PFSK-1 (cell line): Measurements from ENCODE around the gene UBAC2.

Experiments
- SIN3A ChIP-seq: IDR thresholded peaks from 2 replicates; pipeline ENCODE4 v1.6.1; 2012; ENCODE audit warnings: mild to moderate bottlenecking, low read length, moderate library complexity, borderline replicate concordance; ENCODE audit not compliant: insufficient read depth
- TAF1 ChIP-seq: IDR thresholded peaks from 2 replicates; pipeline ENCODE4 v1.6.1; 2012; ENCODE audit warnings: low read length, control low read depth, borderline replicate concordance; ENCODE audit not compliant: insufficient read depth

DNA sequence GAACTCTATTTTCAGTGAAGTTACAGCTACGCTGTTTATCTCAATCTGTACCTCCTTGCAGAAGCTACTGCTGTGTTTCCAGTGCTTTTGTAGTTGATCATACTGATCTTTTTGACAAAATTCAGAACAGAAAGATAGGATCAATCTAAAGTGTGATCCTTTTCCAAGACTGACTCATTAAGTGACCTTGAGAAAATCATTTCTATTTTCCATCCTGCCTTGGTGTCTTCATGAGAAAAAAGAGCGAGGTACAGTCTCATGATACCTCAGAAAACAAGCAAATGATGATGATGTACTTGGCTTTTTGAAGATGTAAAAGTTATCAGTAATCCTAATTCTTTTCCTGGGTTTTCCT lies 152.6 kb downstream of the UBAC2 start:
- TF ChIP-seq SIN3A (no peak), TAF1 (no peak)
